GM12878 (cell line): ENCODE measurements around the gene FCRL6. TPM values are rescaled to one million over a fixed set of nuclear protein-coding genes. Genes with fewer than 3 reads are reported as not detected.

Experiments used
- ATAC-seq: fragments of 200-7000 bp; cut with Tn5 transposase; 3 replicates; pipeline ENCODE4 v1.9.1; 2020; ENCODE audit warnings: mild to moderate bottlenecking, moderate library complexity
- BruUV-seq: library from RNA; stranded (reverse); fragments of 400-500 nt; replicated peaks from 2 replicates; lab custom pipeline; 2021; lab: Mats Ljungman, UMichigan
- CTCF ChIA-PET: fragments of 300-600 bp; sonication (Branson Sonifier 250); formaldehyde crosslinking; extraction: SDS; loops from one replicate; lab custom pipeline; 2021; ENCODE audit warnings: inconsistent platforms; lab: Yijun Ruan, JAX
- POLR2A ChIA-PET: fragments of 350-600 bp; formaldehyde crosslinking; extraction: SDS; loops from one replicate; lab custom pipeline; 2021; ENCODE audit warnings: inconsistent platforms; lab: Charles Lee
- RAD21 ChIA-PET: fragments of 300-600 bp; sonication (Branson Sonifier 250); formaldehyde crosslinking; loops from one replicate; lab custom pipeline; 2023; ENCODE audit warnings: antibody characterized with exemption; ENCODE audit not compliant: unreplicated experiment; lab: Charles Lee
- SMC1A ChIA-PET: fragments of 300-600 bp; sonication (Branson Sonifier 250); formaldehyde crosslinking; loops from one replicate; lab custom pipeline; 2023; ENCODE audit not compliant: unreplicated experiment, uncharacterized antibody; lab: Charles Lee
- DNase-seq: peaks from one replicate; pipeline ENCODE4 v3.0.0-alpha.2; 2011; ENCODE audit warnings: low read depth, low spot score
- FAIRE-seq: peaks from 3 replicates; lab custom pipeline; 2011; peaks lifted over from hg19 to GRCh38; lab: Jason Lieb, UNC
- H2AFZ ChIP-seq: 2 replicates; pipeline ENCODE4 v1.6.0; 2011; ENCODE audit warnings: low read depth, low read length, control low read depth; ENCODE audit not compliant: control insufficient read depth
- H3K27ac ChIP-seq: 2 replicates; pipeline ENCODE4 v1.5.1; 2011; ENCODE audit warnings: control low read depth; ENCODE audit not compliant: control insufficient read depth, insufficient read depth
- H3K27me3 ChIP-seq, 2 experiments: replicated peaks in 1 of 2; 2 replicates each; pipeline versions ENCODE4 v1.6.0 to v1.6.1; 2011; ENCODE audit warnings: low read length in 1 of 2; ENCODE audit not compliant: control insufficient read depth in 2 of 2, insufficient read depth in 2 of 2
- H3K36me3 ChIP-seq, 2 experiments: 2 replicates each; pipeline ENCODE4 v1.5.1; 2011; ENCODE audit warnings: low read length in 1 of 2; ENCODE audit not compliant: control insufficient read depth in 2 of 2, insufficient read depth in 2 of 2
- H3K4me1 ChIP-seq: 2 replicates; pipeline ENCODE4 v1.6.1; 2011; ENCODE audit warnings: mild to moderate bottlenecking, low read length, moderate library complexity, mixed read lengths; ENCODE audit not compliant: control insufficient read depth, insufficient read depth
- H3K4me2 ChIP-seq: 2 replicates; pipeline ENCODE4 v1.6.0; 2011; ENCODE audit warnings: control low read depth; ENCODE audit not compliant: control insufficient read depth, insufficient read depth
- H3K4me3 ChIP-seq: fragments of 200-600 bp; sonication (generic); 2 replicates; pipeline ENCODE4 v1.5.1; 2016
- H3K79me2 ChIP-seq: 2 replicates; pipeline ENCODE4 v1.6.0; 2011; ENCODE audit warnings: low read length; ENCODE audit not compliant: control insufficient read depth, insufficient read depth
- H3K9ac ChIP-seq: 2 replicates; pipeline ENCODE4 v1.8.0; 2011; ENCODE audit warnings: low read length, control low read depth, mixed read lengths; ENCODE audit not compliant: control insufficient read depth, insufficient read depth
- H3K9me3 ChIP-seq: replicated peaks from 3 replicates; pipeline ENCODE4 v1.5.1; 2011; ENCODE audit warnings: mild to moderate bottlenecking, low read length; ENCODE audit not compliant: control insufficient read depth, insufficient read depth
- H4K20me1 ChIP-seq: 2 replicates; pipeline ENCODE4 v1.6.0; 2011; ENCODE audit not compliant: control insufficient read depth, insufficient read depth
- ASH2L ChIP-seq: fragments of 300-600, 200-600 bp; sonication (generic); IDR thresholded peaks from 2 replicates; pipeline ENCODE4 v1.6.1; 2017; ENCODE audit warnings: low read depth, mild to moderate bottlenecking, borderline replicate concordance
- BCL11A ChIP-seq: IDR thresholded peaks from 2 replicates; pipeline ENCODE4 v1.6.1; 2011; ENCODE audit warnings: low read depth, low read length
- CHD1 ChIP-seq: IDR thresholded peaks from 2 replicates; pipeline ENCODE4 v1.6.1; 2012; ENCODE audit warnings: low read depth, low read length, improper control_type of control experiment
- CHD2 ChIP-seq: IDR thresholded peaks from 2 replicates; pipeline ENCODE4 v1.6.1; 2011; ENCODE audit warnings: low read depth, low read length, improper control_type of control experiment, borderline replicate concordance
- CREB1 ChIP-seq: IDR thresholded peaks from 2 replicates; pipeline ENCODE4 v1.6.1; 2012; ENCODE audit warnings: low read depth, mild to moderate bottlenecking, inconsistent platforms
- FOXM1 ChIP-seq: IDR thresholded peaks from 2 replicates; pipeline ENCODE4 v1.6.1; 2012; ENCODE audit warnings: low read depth, mild to moderate bottlenecking, inconsistent platforms, low read length, moderate library complexity
- GABPA ChIP-seq: IDR thresholded peaks from 2 replicates; pipeline ENCODE4 v1.6.1; 2014; ENCODE audit warnings: antibody characterized with exemption, low read depth, mild to moderate bottlenecking, inconsistent platforms
- IRF4 ChIP-seq: IDR thresholded peaks from 2 replicates; pipeline ENCODE4 v1.6.1; 2011; ENCODE audit warnings: low read depth, low read length
- MTA3 ChIP-seq: IDR thresholded peaks from 2 replicates; pipeline ENCODE4 v1.6.1; 2012; ENCODE audit warnings: low read length, inconsistent platforms, borderline replicate concordance
- NFYA ChIP-seq: IDR thresholded peaks from 2 replicates; pipeline ENCODE4 v1.6.1; 2011; ENCODE audit warnings: low read depth, mild to moderate bottlenecking, low read length, improper control_type of control experiment, borderline replicate concordance
- NFYB ChIP-seq: IDR thresholded peaks from 2 replicates; pipeline ENCODE4 v1.6.1; 2011; ENCODE audit warnings: low read depth, mild to moderate bottlenecking, low read length, improper control_type of control experiment, moderate library complexity; ENCODE audit not compliant: insufficient read depth
- POLR2AphosphoS2 ChIP-seq: IDR thresholded peaks from 2 replicates; pipeline ENCODE4 v1.6.1; 2011; ENCODE audit warnings: low read depth, mild to moderate bottlenecking, low read length, improper control_type of control experiment, moderate library complexity
- PRDM15 ChIP-seq: fragments of 450-650 bp; formaldehyde crosslinking; IDR thresholded peaks from 2 replicates; pipeline ENCODE4 v1.4.0; 2020; ENCODE audit warnings: mild to moderate bottlenecking, moderate library complexity
- REST ChIP-seq: IDR thresholded peaks from 2 replicates; pipeline ENCODE4 v1.6.1; 2012; ENCODE audit warnings: mild to moderate bottlenecking, low read depth, low read length
- SMAD5 ChIP-seq: IDR thresholded peaks from 2 replicates; pipeline ENCODE4 v1.6.1; 2016; ENCODE audit warnings: antibody characterized with exemption, low read depth
- TCF3 ChIP-seq: IDR thresholded peaks from 2 replicates; pipeline ENCODE4 v1.6.1; 2012; ENCODE audit warnings: low read depth, mild to moderate bottlenecking, low read length, borderline replicate concordance; ENCODE audit not compliant: insufficient read depth
- ZZZ3 ChIP-seq: IDR thresholded peaks from 2 replicates; pipeline ENCODE4 v1.6.1; 2011; ENCODE audit warnings: low read depth; ENCODE audit not compliant: control insufficient read depth, insufficient read length
- WGBS: methylation state at CpG from one replicate; pipeline ENCODE4 v1.1.6; 2016; ENCODE audit warnings: low lambda C conversion rate; ENCODE audit not compliant: insufficient replicate concordance, insufficient coverage; ENCODE audit errors: missing lambda C conversion rate; 5-methylcytosine and 5-hydroxymethylcytosine counted together
- in situ Hi-C: fragments of 300-500 bp; cut with MboI; formaldehyde crosslinking; loops from 9 replicates; pipeline ENCODE4 v1.14.3; 2018; ENCODE audit warnings: mixed read lengths
- intact Hi-C: fragments of 100-400 bp; cut with micrococcal nuclease; formaldehyde crosslinking; loops from one replicate; pipeline ENCODE4 v1.14.2; 2022; ENCODE audit not compliant: unreplicated experiment
- polyA plus RNA-seq, 11 experiments: library from polyadenylated mRNA; depleted of rRNA in 4 of 11; unstranded in 6 of 11; stranded (reverse) in 5 of 11; fragments of >200 nt; fragmentation: Nextera tagmentation in 4 of 11; fragmentation: Illumina TruSeq in 1 of 11; extraction: Ambion mirVana in 4 of 11; extraction: Trizol in 1 of 11; gene quantifications; 1 replicate in 1 of 11; 2 replicates in 10 of 11; pipeline versions ENCODE4 v1.2.1 to v1.2.3, GENCODE V29; 2011 to 2016; ENCODE audit warnings: inconsistent platforms in 2 of 11, missing spikeins in 2 of 11, low read depth in 1 of 11
- total RNA-seq, 4 experiments: library from RNA; depleted of rRNA in 3 of 4; stranded (reverse); fragments of >200 nt in 3 of 4; fragmentation: Illumina TruSeq in 1 of 4; extraction: Trizol in 1 of 4; gene quantifications; 2 replicates each; pipeline versions ENCODE4 v1.2.1 to v1.2.3, GENCODE V29; 2013 to 2021

The FCRL6 gene
- total and polyA plus RNA-seq, 10 of the 15 experiments (the other 5 are each of a cell fraction or from before 2014, with no cell fraction given), result 0.04 to 0.16 (median 0.11) TPM; not detected in 7

GRCh38 chr1:159854116-159854692 is 52.0 kb downstream of the FCRL6 start:
- in situ Hi-C loops, result no loop called here
- no peak for DNase-seq
- ChIA-PET SMC1A (interaction anchor here (1.0 kb wide), 1 partner anchor 154 kb away, joined by 3 read pairs; no protein-coding TSS in a partner anchor), RAD21 (no interaction called here), CTCF (interaction anchor here (2.0 kb wide), 1 partner anchor 153 kb away, joined by 8 read pairs; no protein-coding TSS in a partner anchor)
- H3K27me3 ChIP-seq, result peaks cover 2 to 4% of the 10 kb centered on the region in 2 experiments; a peak in 3 of 4 replicates
- peak overlapping the region; percentile 55; the same call in 1 of the 2 replicates for H3K4me3 ChIP-seq
- peak; percentile 22 for ATAC-seq
- H3K9ac ChIP-seq, result peak overlapping the region; percentile 36; the same call in 1 of the 2 replicates
- no peak for FAIRE-seq
- no peaks in the 10 kb centered on the region for H3K9me3 ChIP-seq
- no peaks in the 10 kb centered on the region for H3K36me3 ChIP-seq
- no TSS peak for BruUV-seq
- TF ChIP-seq POLR2AphosphoS2 (no peak), PRDM15 (CRISPR knock-in tag) (no peak), REST (no peak), FOXM1 (no peak), MTA3 (no peak), ZZZ3 (no peak), ASH2L (no peak), GABPA (no peak), NFYB (no peak), NFYA (no peak), CHD1 (no peak), IRF4 (no peak), SMAD5 (no peak), CREB1 (no peak), TCF3 (no peak), BCL11A (no peak), CHD2 (no peak)
- TF ChIP-seq, all 136 proteins: peak for 0
- WGBS, result 6% methylated on average over 23 of the region's 31 CpGs
- Histone ChIP-seq H4K20me1 (no peaks in the 10 kb centered on the region), H3K4me2 (peak overlapping the region; percentile 79), H3K79me2 (no peaks in the 10 kb centered on the region), H2AFZ (peak overlapping the region; percentile 54), H3K27ac (no peak overlapping the region), H3K4me1 (no peaks in the 10 kb centered on the region)
- intact Hi-C loops, result no loop called here
- POLR2A ChIA-PET, result interaction anchor here (0.7 kb wide), 1 partner anchor 35 kb away, joined by 3 read pairs; no protein-coding TSS in a partner anchor
